Middle frontal gyrus (tissue), 1 donor: ENCODE measurements around the gene DNASE2.

Experiments
- DNase-seq: peaks from one replicate; pipeline ENCODE4 v3.0.0-alpha.2; 2015; ENCODE audit warnings: low spot score; ENCODE audit errors: extremely low spot score

The DNASE2 gene

GRCh38 chr19:12886969-12887747 is 5.9 kb upstream of the DNASE2 start, which contains the start of gene KLF1:
Gene KLF1 (minus strand): TSS chr19:12887201. CDS start chr19:12887140, 61 bp downstream.
- no peak for DNase-seq

GRCh38 chr19:12886651-12886968 is 5.4 kb upstream of the DNASE2 start:
- no peak for DNase-seq

GRCh38 chr19:12885749-12886650 is 4.8 kb upstream of the DNASE2 start:
- no peak for DNase-seq

GRCh38 chr19:12884926-12885748 is 3.9 kb upstream of the DNASE2 start:
- DNase-seq: no peak

- DNase-seq: no peak
These were observed 3.3 kb upstream of the DNASE2 start for GRCh38 chr19:12884627-12884925.

- no peak for DNase-seq
These were observed 3.0 kb upstream of the DNASE2 start for GRCh38 chr19:12884202-12884601.

GRCh38 chr19:12882589-12882988 is 1.3 kb upstream of the DNASE2 start:
- DNase-seq: no peak

- no peak for DNase-seq
These were observed 588 bp downstream of the DNASE2 start for GRCh38 chr19:12880551-12881171.

- DNase-seq: no peak
These were observed 6.2 kb downstream of the DNASE2 start for GRCh38 chr19:12875086-12875485.

GRCh38 chr19:12873891-12874745 is 7.1 kb downstream of the DNASE2 start:
- DNase-seq: no peak

- DNase-seq: no peak
These were observed 8.0 kb downstream of the DNASE2 start for GRCh38 chr19:12872941-12873890.

- DNase-seq: no peak
These were observed 9.0 kb downstream of the DNASE2 start for GRCh38 chr19:12872255-12872654.

- no peak for DNase-seq
These were observed 9.6 kb downstream of the DNASE2 start for GRCh38 chr19:12871681-12872080.

GRCh38 chr19:12868540-12869112 is 12.6 kb downstream of the DNASE2 start:
- DNase-seq: no peak

GRCh38 chr19:12867120-12868099 is 13.8 kb downstream of the DNASE2 start:
- no peak for DNase-seq

- no peak for DNase-seq
These were observed 14.7 kb downstream of the DNASE2 start for GRCh38 chr19:12866416-12867119.
